Liver (tissue), 9 donors: ENCODE measurements around the gene RIC3. TPM values are rescaled to one million over a fixed set of nuclear protein-coding genes. Genes with fewer than 3 reads are reported as not detected.

Experiments used
- DNase-seq: peaks from one replicate; pipeline ENCODE4 v3.0.0-alpha.2; 2017; ENCODE audit warnings: low spot score
- H3K27ac ChIP-seq, 2 donors: one replicate each; pipeline ENCODE4 v1.7.0; 2013; ENCODE audit warnings: inconsistent platforms in 2 of 2, low read length in 2 of 2, control low read depth in 1 of 2, low read depth in 1 of 2, mild to moderate bottlenecking in 1 of 2
- H3K27me3 ChIP-seq, 4 donors: one replicate each; pipeline versions ENCODE4 v1.6.1 to v1.7.0; 2013; ENCODE audit warnings: low read length in 3 of 4, inconsistent platforms in 1 of 4, mild to moderate bottlenecking in 1 of 4, moderate library complexity in 1 of 4; ENCODE audit not compliant: control insufficient read depth in 4 of 4, insufficient read depth in 4 of 4
- H3K36me3 ChIP-seq, 4 donors: one replicate each; pipeline versions ENCODE4 v1.6.1 to v1.7.0; 2013; ENCODE audit warnings: low read length in 3 of 4, mild to moderate bottlenecking in 3 of 4, low read depth in 1 of 4, moderate library complexity in 1 of 4; ENCODE audit not compliant: control insufficient read depth in 4 of 4, insufficient read depth in 3 of 4
- H3K4me1 ChIP-seq, 4 donors: one replicate each; pipeline versions ENCODE4 v1.6.1 to v1.7.0; 2013; ENCODE audit warnings: low read length in 3 of 4, mild to moderate bottlenecking in 3 of 4, moderate library complexity in 1 of 4; ENCODE audit not compliant: control insufficient read depth in 4 of 4, insufficient read depth in 4 of 4
- H3K4me3 ChIP-seq, 3 donors: one replicate each; pipeline versions ENCODE4 v1.6.1 to v1.7.0; 2013; ENCODE audit warnings: low read length in 3 of 3, control low read depth in 1 of 3, low read depth in 1 of 3, mild to moderate bottlenecking in 1 of 3
- H3K9ac ChIP-seq, 2 donors: one replicate each; pipeline ENCODE4 v1.7.0; 2013; ENCODE audit warnings: low read length in 2 of 2, mild to moderate bottlenecking in 2 of 2, moderate library complexity in 2 of 2, control low read depth in 1 of 2, low read depth in 1 of 2
- H3K9me3 ChIP-seq, 4 donors: one replicate each; pipeline versions ENCODE4 v1.6.1 to v1.7.0; 2013; ENCODE audit warnings: low read length in 3 of 4; ENCODE audit not compliant: control insufficient read depth in 4 of 4
- FOXA1 ChIP-seq: IDR thresholded peaks from 2 replicates; pipeline ENCODE4 v1.6.1; 2016; ENCODE audit warnings: antibody characterized with exemption
- FOXA2 ChIP-seq: IDR thresholded peaks from 2 replicates; pipeline ENCODE4 v1.6.1; 2016; ENCODE audit warnings: antibody characterized with exemption
- GABPA ChIP-seq, 2 donors: IDR thresholded peaks in 1 of 2; conservative IDR thresholded peaks in 1 of 2; 2 replicates each; pipeline ENCODE4 v1.6.1; 2016; ENCODE audit warnings: antibody characterized with exemption in 2 of 2, mild to moderate bottlenecking in 1 of 2, moderate library complexity in 1 of 2
- HNF4A ChIP-seq, 2 donors: conservative IDR thresholded peaks; 2 replicates each; pipeline ENCODE4 v1.6.1; 2016; ENCODE audit warnings: antibody characterized with exemption in 2 of 2, mild to moderate bottlenecking in 2 of 2
- JUND ChIP-seq, 2 donors: IDR thresholded peaks; 2 replicates each; pipeline ENCODE4 v1.6.1; 2016; ENCODE audit warnings: antibody characterized with exemption in 2 of 2
- NR2F2 ChIP-seq: IDR thresholded peaks from 2 replicates; pipeline ENCODE4 v1.6.1; 2016; ENCODE audit warnings: antibody characterized with exemption
- RAD21 ChIP-seq, 2 donors: IDR thresholded peaks; 2 replicates each; pipeline ENCODE4 v1.6.1; 2016; ENCODE audit warnings: antibody characterized with exemption in 2 of 2, mild to moderate bottlenecking in 2 of 2
- RXRA ChIP-seq, 2 donors: IDR thresholded peaks; 2 replicates each; pipeline ENCODE4 v1.6.1; 2017 to 2018; ENCODE audit warnings: antibody characterized with exemption in 2 of 2, mild to moderate bottlenecking in 1 of 2
- SP1 ChIP-seq: IDR thresholded peaks from 2 replicates; pipeline ENCODE4 v1.6.1; 2018; ENCODE audit warnings: antibody characterized with exemption, mild to moderate bottlenecking
- TAF1 ChIP-seq: conservative IDR thresholded peaks from 2 replicates; pipeline ENCODE4 v1.6.1; 2016; ENCODE audit warnings: antibody characterized with exemption, mild to moderate bottlenecking
- YY1 ChIP-seq: IDR thresholded peaks from 2 replicates; pipeline ENCODE4 v1.6.1; 2016; ENCODE audit warnings: antibody characterized with exemption, mild to moderate bottlenecking
- WGBS: extraction: QIAGEN DNeasy Blood & Tissue Kit; methylation state at CpG from one replicate; pipeline ENCODE4 v1.1.7; 2013; 5-methylcytosine and 5-hydroxymethylcytosine counted together
- polyA plus RNA-seq, 2 donors: library from polyadenylated mRNA; stranded (reverse) in 1 of 2; unstranded in 1 of 2; fragments of 200-250 nt in 1 of 2; fragments of >200 nt in 1 of 2; fragmentation: Nextera tagmentation in 1 of 2; extraction: Ambion mirVana in 1 of 2; gene quantifications; one replicate each; pipeline versions ENCODE4 v1.2.1 to v1.2.3, GENCODE V29; 2013 to 2015
- total RNA-seq, 2 donors: library from RNA; depleted of rRNA; stranded (reverse); fragments of >200 nt; gene quantifications; one replicate each; pipeline ENCODE4 v1.2.3, GENCODE V29; 2014
- TF ChIP-seq, protein P1 (sequence below): IDR thresholded peaks from 2 replicates; pipeline ENCODE4 v1.6.1; 2016; ENCODE audit warnings: antibody characterized with exemption, mild to moderate bottlenecking
- TF ChIP-seq, protein P2 (sequence below): IDR thresholded peaks from 2 replicates; pipeline ENCODE4 v1.6.1; 2016; ENCODE audit warnings: antibody characterized with exemption
- TF ChIP-seq, protein P3 (sequence below): IDR thresholded peaks from 2 replicates; pipeline ENCODE4 v1.6.1; 2016; ENCODE audit warnings: antibody characterized with exemption
- donor health status: healthy.
- donor health status: healthy.
- donor health status: healthy.
- donor health status: healthy.
- donor health status: healthy.

The RIC3 gene
- total and polyA plus RNA-seq, 4 donors: 0.89 to 9.8 (median 4.5) TPM

DNA sequence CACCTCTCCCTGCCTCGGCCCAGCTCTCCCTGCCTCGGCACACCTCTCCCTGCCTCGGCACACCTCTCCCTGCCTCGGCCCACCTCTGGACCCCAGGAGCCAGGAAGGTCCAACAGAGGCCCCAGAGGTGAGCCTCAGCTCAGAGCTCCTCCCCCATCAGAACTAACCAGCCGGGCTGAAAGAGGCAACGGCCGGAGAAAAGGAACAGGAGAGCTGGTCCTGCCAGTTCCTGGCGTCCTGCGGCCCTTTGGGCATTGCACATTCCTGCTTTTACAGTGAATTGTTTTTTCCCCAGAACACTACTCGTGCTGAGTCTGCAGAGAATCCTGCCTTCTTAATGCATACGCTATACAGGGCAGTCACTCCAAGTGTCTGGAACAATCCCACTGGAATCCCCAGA is 49.1 kb upstream of the RIC3 start:
- DNase-seq: no peak

DNA sequence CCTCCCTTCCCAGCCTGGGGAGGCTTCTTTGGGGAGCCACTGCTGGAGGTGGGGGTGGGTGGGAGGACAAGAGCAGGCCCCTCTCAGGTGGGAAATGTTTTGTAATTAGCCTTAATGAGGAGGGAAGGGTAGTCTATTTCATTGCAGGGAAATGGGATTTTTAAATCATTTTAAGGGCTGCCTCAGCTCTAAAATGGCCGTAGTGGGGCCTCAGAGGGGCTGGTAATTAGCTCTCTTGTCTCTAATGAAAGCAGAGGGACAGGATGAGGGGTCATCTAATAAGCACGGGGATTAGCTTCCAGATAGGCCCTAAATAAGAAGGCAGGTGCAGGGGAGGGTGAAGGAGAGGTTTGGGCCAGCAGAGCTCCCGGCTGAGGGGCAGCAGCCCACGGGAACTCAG is 48.3 kb upstream of the RIC3 start:
- no peaks in the 10 kb centered on the region for H3K27me3 ChIP-seq
- H3K36me3 ChIP-seq: no peaks in the 10 kb centered on the region
- H3K4me3 ChIP-seq: no peak overlapping the region
- peaks cover 0 to 1% (median 0%) of the 10 kb centered on the region in 4 donors for H3K9me3 ChIP-seq
- no peak for DNase-seq
- 86% methylated on average over 4 of the region's 4 CpGs for WGBS
- H3K27ac ChIP-seq: no peak overlapping the region
- no peak overlapping the region for H3K9ac ChIP-seq
- H3K4me1 ChIP-seq: no peaks in the 10 kb centered on the region
- TF ChIP-seq RAD21 (IDR thresholded peaks at IDR 0.05): no peak
- no peak for TF ChIP-seq YY1
- TF ChIP-seq, protein P1, sequence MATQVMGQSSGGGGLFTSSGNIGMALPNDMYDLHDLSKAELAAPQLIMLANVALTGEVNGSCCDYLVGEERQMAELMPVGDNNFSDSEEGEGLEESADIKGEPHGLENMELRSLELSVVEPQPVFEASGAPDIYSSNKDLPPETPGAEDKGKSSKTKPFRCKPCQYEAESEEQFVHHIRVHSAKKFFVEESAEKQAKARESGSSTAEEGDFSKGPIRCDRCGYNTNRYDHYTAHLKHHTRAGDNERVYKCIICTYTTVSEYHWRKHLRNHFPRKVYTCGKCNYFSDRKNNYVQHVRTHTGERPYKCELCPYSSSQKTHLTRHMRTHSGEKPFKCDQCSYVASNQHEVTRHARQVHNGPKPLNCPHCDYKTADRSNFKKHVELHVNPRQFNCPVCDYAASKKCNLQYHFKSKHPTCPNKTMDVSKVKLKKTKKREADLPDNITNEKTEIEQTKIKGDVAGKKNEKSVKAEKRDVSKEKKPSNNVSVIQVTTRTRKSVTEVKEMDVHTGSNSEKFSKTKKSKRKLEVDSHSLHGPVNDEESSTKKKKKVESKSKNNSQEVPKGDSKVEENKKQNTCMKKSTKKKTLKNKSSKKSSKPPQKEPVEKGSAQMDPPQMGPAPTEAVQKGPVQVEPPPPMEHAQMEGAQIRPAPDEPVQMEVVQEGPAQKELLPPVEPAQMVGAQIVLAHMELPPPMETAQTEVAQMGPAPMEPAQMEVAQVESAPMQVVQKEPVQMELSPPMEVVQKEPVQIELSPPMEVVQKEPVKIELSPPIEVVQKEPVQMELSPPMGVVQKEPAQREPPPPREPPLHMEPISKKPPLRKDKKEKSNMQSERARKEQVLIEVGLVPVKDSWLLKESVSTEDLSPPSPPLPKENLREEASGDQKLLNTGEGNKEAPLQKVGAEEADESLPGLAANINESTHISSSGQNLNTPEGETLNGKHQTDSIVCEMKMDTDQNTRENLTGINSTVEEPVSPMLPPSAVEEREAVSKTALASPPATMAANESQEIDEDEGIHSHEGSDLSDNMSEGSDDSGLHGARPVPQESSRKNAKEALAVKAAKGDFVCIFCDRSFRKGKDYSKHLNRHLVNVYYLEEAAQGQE: no peak
- TF ChIP-seq, protein P2, sequence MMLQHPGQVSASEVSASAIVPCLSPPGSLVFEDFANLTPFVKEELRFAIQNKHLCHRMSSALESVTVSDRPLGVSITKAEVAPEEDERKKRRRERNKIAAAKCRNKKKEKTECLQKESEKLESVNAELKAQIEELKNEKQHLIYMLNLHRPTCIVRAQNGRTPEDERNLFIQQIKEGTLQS: no peak
- TF ChIP-seq TAF1: no peak
- TF ChIP-seq HNF4A (conservative IDR thresholded peaks at IDR 0.05): no peak
- TF ChIP-seq SP1: no peak
- no peak for TF ChIP-seq FOXA2
- no peak for TF ChIP-seq RXRA (IDR thresholded peaks at IDR 0.05)
- TF ChIP-seq, protein P3, sequence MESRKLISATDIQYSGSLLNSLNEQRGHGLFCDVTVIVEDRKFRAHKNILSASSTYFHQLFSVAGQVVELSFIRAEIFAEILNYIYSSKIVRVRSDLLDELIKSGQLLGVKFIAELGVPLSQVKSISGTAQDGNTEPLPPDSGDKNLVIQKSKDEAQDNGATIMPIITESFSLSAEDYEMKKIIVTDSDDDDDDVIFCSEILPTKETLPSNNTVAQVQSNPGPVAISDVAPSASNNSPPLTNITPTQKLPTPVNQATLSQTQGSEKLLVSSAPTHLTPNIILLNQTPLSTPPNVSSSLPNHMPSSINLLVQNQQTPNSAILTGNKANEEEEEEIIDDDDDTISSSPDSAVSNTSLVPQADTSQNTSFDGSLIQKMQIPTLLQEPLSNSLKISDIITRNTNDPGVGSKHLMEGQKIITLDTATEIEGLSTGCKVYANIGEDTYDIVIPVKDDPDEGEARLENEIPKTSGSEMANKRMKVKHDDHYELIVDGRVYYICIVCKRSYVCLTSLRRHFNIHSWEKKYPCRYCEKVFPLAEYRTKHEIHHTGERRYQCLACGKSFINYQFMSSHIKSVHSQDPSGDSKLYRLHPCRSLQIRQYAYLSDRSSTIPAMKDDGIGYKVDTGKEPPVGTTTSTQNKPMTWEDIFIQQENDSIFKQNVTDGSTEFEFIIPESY: no peak
- no peak for TF ChIP-seq FOXA1
- TF ChIP-seq GABPA (IDR thresholded peaks at IDR 0.05 in 1 of 2, conservative IDR thresholded peaks at IDR 0.05 in 1 of 2): no peak

More for the DNA sequence above, 49.1 kb upstream of the RIC3 start:
- Histone ChIP-seq H3K9ac (no peak overlapping the region), H3K9me3 (peaks cover 0 to 1% (median 0%) of the 10 kb centered on the region in 4 donors), H3K27ac (no peak overlapping the region), H3K4me3 (no peak overlapping the region), H3K4me1 (no peaks in the 10 kb centered on the region), H3K36me3 (no peaks in the 10 kb centered on the region), H3K27me3 (no peaks in the 10 kb centered on the region)
- TF ChIP-seq, protein P3: no peak
- no peak for TF ChIP-seq JUND (IDR thresholded peaks at IDR 0.05)
- TF ChIP-seq NR2F2: no peak
- no peak for TF ChIP-seq SP1
- no peak for TF ChIP-seq FOXA1
- TF ChIP-seq YY1: no peak
- TF ChIP-seq, protein P2: no peak
- no peak for TF ChIP-seq HNF4A (conservative IDR thresholded peaks at IDR 0.05)
- WGBS: 90% methylated on average over 11 of the region's 11 CpGs
